HepG2 (cell line): ENCODE measurements around the gene FBXW5. TPM values are rescaled to one million over a fixed set of nuclear protein-coding genes. Genes with fewer than 3 reads are reported as not detected.

ENCODE experiments used
- ATAD3A ChIP-seq: sonication (generic); formaldehyde crosslinking; IDR thresholded peaks from 2 replicates; pipeline ENCODE4 v1.4.0; 2020; ENCODE audit warnings: missing genetic modification reagents
- CBX2 ChIP-seq, 2 experiments: fragments of 200-600 bp in 1 of 2; sonication (generic); formaldehyde crosslinking in 1 of 2; IDR thresholded peaks; 2 replicates each; pipeline versions ENCODE4 v1.7.0 to v1.8.1; 2018 to 2022; ENCODE audit warnings: low read depth in 2 of 2, low read length in 1 of 2, mild to moderate bottlenecking in 1 of 2, missing genetic modification reagents in 1 of 2
- ERF ChIP-seq: IDR thresholded peaks from 2 replicates; pipeline ENCODE4 v1.6.1; 2018; ENCODE audit warnings: missing biosample characterization, missing genetic modification reagents
- GPBP1L1 ChIP-seq: sonication (generic); formaldehyde crosslinking; IDR thresholded peaks from 2 replicates; pipeline ENCODE4 v1.5.0; 2020; ENCODE audit warnings: mild to moderate bottlenecking, missing genetic modification reagents
- GTF2F1 ChIP-seq: fragments of 150-350 bp; IDR thresholded peaks from 2 replicates; pipeline ENCODE4 v1.6.1; 2014; ENCODE audit warnings: low read length
- HBP1 ChIP-seq: IDR thresholded peaks from 2 replicates; pipeline ENCODE4 v1.6.1; 2016; ENCODE audit warnings: low read depth, control low read depth
- MIXL1 ChIP-seq: IDR thresholded peaks from 2 replicates; pipeline ENCODE4 v1.6.1; 2016
- MTERF4 ChIP-seq: sonication (generic); formaldehyde crosslinking; IDR thresholded peaks from 2 replicates; pipeline ENCODE4 v1.8.0; 2023; ENCODE audit warnings: mild to moderate bottlenecking, missing genetic modification reagents
- NFYB ChIP-seq: sonication (generic); formaldehyde crosslinking; IDR thresholded peaks from 2 replicates; pipeline ENCODE4 v1.4.0; 2020; ENCODE audit warnings: missing genetic modification reagents
- RCOR2 ChIP-seq: IDR thresholded peaks from 2 replicates; pipeline ENCODE4 v1.6.1; 2016; ENCODE audit warnings: missing biosample characterization, missing genetic modification reagents
- SMC3 ChIP-seq: IDR thresholded peaks from 2 replicates; pipeline ENCODE4 v1.6.1; 2011; ENCODE audit warnings: low read length, improper control_type of control experiment
- SP5 ChIP-seq: IDR thresholded peaks from 2 replicates; pipeline ENCODE4 v1.6.1; 2016; ENCODE audit warnings: low read depth, borderline replicate concordance
- ZFX ChIP-seq: sonication (generic); formaldehyde crosslinking; IDR thresholded peaks from 2 replicates; pipeline ENCODE4 v1.4.0; 2020; ENCODE audit warnings: mild to moderate bottlenecking, low read depth, missing genetic modification reagents, moderate library complexity
- ZNF337 ChIP-seq: sonication (generic); formaldehyde crosslinking; IDR thresholded peaks from 2 replicates; pipeline ENCODE4 v1.5.1; 2020; ENCODE audit warnings: missing genetic modification reagents, low read depth, mild to moderate bottlenecking, borderline replicate concordance
- ZNF468 ChIP-seq: sonication (generic); formaldehyde crosslinking; IDR thresholded peaks from 2 replicates; pipeline ENCODE4 v1.8.0; 2022; ENCODE audit warnings: mild to moderate bottlenecking, moderate library complexity, missing genetic modification reagents
- ZNF556 ChIP-seq: sonication (generic); formaldehyde crosslinking; IDR thresholded peaks from 2 replicates; pipeline ENCODE4 v1.4.0; 2020; ENCODE audit warnings: mild to moderate bottlenecking, missing genetic modification reagents, borderline replicate concordance
- polyA plus RNA-seq, 8 experiments: library from polyadenylated mRNA; depleted of rRNA in 3 of 8; stranded (reverse) in 7 of 8; unstranded in 1 of 8; fragments of >200 nt; fragmentation: Illumina TruSeq in 4 of 8; extraction: Trizol in 4 of 8; gene quantifications; 2 replicates each; pipeline versions ENCODE4 v1.2.1 to v1.2.3, GENCODE V29; 2011 to 2016; ENCODE audit warnings: low read depth in 4 of 8, missing spikeins in 1 of 8, mixed read lengths in 1 of 8; ENCODE audit not compliant: insufficient read depth in 1 of 8
- total RNA-seq, 5 experiments: library from RNA; depleted of rRNA; stranded (reverse); fragments of >200 nt; fragmentation: Illumina TruSeq; extraction: Trizol; gene quantifications; 2 replicates each; pipeline ENCODE4 v1.2.3, GENCODE V29; 2016; ENCODE audit warnings: low read depth in 1 of 5

FBXW5 gene
- total and polyA plus RNA-seq, 2 of the 13 experiments (the other 11 are each of a cell fraction or from before 2014, with no cell fraction given) = 52.0 to 60.4 TPM

- TF ChIP-seq MTERF4 (CRISPR knock-in tag) (no peak), MIXL1 (CRISPR knock-in tag) (no peak), CBX2 (IDR thresholded peaks at IDR 0.05; ENCODE audit: low read depth, low read length) (no peak), CBX2 (CRISPR knock-in tag; IDR thresholded peaks at IDR 0.05; ENCODE audit: low read depth) (no peak), ZNF468 (CRISPR knock-in tag) (no peak), ZNF337 (CRISPR knock-in tag) (no peak), ATAD3A (no peak), SMC3 (no peak), NFYB (CRISPR knock-in tag) (no peak), GPBP1L1 (CRISPR knock-in tag) (no peak), ZNF556 (no peak), SP5 (CRISPR knock-in tag) (peak; percentile 73; the same call in 1 of the 2 replicates), RCOR2 (no peak), GTF2F1 (no peak), ERF (no peak), HBP1 (CRISPR knock-in tag) (no peak), ZFX (CRISPR knock-in tag) (no peak)
These were observed 1.0 kb upstream of the FBXW5 start (continued) for GRCh38 chr9:136945333-136946227.
